Measurements from ENCODE around the gene YY1AP1. TPM values are rescaled to one million over a fixed set of nuclear protein-coding genes. Genes with fewer than 3 reads are reported as not detected.
"Not testable (repeated sequence)": the region's sequence is repeated elsewhere in the genome, so short reads cannot be mapped to it uniquely, and the experiment has no call there.

YY1AP1 gene, protein sequence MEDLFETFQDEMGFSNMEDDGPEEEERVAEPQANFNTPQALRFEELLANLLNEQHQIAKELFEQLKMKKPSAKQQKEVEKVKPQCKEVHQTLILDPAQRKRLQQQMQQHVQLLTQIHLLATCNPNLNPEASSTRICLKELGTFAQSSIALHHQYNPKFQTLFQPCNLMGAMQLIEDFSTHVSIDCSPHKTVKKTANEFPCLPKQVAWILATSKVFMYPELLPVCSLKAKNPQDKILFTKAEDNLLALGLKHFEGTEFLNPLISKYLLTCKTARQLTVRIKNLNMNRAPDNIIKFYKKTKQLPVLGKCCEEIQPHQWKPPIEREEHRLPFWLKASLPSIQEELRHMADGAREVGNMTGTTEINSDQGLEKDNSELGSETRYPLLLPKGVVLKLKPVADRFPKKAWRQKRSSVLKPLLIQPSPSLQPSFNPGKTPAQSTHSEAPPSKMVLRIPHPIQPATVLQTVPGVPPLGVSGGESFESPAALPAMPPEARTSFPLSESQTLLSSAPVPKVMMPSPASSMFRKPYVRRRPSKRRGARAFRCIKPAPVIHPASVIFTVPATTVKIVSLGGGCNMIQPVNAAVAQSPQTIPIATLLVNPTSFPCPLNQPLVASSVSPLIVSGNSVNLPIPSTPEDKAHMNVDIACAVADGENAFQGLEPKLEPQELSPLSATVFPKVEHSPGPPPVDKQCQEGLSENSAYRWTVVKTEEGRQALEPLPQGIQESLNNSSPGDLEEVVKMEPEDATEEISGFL
- 73.4 and 73.7 TPM in 2 replicates for total RNA-seq (2014; rRNA removed; shearing (Covaris generic))

DNA sequence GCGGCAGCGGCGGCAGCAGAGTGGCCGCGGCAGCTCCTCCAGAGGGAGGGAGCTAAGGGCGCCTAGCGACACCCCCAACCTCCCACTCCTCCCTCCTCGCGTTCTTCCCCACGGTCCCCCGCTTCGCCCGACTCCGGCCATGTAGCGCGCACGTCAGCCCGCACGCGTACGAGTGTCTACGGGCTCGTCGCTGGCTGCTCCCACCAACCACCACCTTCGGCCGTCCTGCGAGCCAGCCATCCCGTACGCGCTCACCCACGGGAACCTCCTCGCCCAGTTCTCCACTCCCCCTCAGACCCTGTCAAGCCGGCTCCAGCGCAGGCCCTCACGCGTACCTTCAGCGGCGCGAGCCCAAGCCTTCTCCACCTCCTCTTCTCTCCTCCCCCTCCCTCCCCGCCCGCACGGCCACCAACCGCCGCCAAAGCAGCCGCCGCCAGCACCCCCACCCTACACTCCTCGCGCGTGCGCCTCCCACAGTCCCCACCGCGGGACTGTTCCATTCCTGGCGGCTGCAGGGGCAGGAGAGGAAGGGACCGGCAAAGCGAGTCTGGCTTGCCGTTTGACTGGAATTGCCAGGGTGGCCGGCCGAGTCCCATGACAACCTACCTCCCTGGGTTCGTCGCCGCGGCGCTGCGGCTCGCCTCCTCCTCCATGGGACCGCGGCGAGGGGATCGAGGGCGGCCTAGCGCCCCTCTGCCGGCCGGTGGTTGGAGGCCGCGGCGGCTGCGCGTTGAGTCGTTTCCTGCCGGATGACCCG lies at the start of gene YY1AP1:
YY1AP1 (minus strand) TSS at position 451 of the 757 bp plus-strand sequence. CDS start 8,338 bp downstream, outside the sequence.
- peak; percentile 91 for DNase-seq (ENCODE audit: low spot score)
- in situ Hi-C loops (cut with HindIII; ENCODE audit: low sequenced_read_pairs) = no loop called here

DNA sequence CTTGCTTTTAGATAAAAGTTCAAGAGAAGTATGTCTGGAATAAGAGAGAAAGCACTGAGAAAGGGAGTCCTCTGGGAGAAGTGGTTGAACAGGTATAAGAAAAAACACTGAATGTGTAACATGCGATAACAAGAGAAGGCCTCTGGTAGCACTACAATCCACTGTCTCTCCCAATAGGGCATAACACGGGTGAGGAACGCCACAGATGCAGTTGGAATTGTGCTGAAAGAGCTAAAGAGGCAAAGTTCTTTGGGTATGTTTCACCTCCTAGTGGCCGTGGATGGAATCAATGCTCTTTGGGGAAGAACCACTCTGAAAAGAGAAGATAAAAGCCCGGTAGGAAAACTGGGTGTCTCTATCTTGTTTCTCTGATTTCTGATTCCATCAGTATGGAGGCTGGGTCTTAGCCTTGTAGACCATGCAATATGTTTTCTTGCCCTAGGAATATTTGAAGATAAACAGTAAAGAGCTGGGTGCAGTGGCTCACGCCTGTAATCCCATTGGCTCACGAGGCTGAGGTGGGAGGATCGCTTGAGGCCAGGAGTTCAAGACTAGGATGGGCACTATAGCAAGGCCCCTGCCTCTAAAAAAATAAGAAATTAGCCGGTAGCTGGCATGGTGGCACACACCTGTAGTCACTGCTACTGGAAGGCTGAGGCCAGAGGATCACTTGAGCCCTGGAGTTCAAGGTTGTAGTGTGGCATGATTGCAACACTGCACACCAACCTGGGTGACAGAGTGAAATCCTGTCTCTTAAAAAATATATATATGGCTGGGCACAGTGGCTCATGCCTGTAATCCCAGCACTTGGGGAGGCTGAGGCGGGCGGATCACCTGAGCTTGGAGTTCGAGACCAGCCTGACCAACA lies 40.7 kb upstream of the YY1AP1 start:
- in situ Hi-C loops (cut with HindIII; ENCODE audit: low sequenced_read_pairs) = no loop called here
- DNase-seq (ENCODE audit: low spot score) = peak; percentile 61

DNA sequence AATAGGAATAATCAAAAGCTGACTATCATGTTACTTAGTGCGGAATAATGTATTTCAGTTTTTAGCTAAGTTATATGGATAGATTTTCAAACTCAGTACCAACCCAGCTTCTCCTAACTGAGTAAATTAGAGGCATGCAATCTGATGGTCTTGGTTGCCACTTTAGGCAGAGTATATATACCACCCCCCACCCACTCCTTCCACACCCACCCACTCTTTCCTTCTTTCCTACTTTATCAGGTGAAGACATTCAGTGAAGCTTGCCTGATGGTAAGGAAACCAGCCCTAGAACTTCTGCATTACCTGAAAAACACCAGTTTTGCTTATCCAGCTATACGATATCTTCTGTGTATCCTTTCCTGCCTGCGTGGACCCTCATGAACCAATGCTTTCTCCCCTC lies 36.6 kb upstream of the YY1AP1 start:
- DNase-seq (ENCODE audit: low spot score) = no peak
- in situ Hi-C loops (cut with HindIII; ENCODE audit: low sequenced_read_pairs) = no loop called here

DNA sequence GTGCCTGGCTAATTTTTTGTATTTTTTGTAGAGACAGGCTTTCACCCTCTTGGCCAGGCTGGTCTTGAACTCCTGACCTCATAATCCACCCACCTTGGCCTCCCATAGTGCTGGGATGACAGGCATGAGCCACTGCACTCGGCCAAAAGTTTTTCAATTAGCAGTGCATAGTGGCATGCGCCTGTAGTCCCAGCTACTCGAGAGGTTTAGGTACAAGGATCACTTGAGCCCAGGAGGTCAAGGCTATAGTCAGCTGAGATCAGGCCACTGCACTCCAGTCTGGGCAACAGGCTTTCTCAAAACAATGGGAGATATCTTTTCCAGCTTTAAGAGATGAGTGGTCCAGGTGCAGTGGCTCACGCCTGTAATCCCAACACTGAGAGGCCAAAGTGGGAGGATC lies 31.1 kb upstream of the YY1AP1 start:
- in situ Hi-C loops (cut with HindIII; ENCODE audit: low sequenced_read_pairs) = no loop called here

DNA sequence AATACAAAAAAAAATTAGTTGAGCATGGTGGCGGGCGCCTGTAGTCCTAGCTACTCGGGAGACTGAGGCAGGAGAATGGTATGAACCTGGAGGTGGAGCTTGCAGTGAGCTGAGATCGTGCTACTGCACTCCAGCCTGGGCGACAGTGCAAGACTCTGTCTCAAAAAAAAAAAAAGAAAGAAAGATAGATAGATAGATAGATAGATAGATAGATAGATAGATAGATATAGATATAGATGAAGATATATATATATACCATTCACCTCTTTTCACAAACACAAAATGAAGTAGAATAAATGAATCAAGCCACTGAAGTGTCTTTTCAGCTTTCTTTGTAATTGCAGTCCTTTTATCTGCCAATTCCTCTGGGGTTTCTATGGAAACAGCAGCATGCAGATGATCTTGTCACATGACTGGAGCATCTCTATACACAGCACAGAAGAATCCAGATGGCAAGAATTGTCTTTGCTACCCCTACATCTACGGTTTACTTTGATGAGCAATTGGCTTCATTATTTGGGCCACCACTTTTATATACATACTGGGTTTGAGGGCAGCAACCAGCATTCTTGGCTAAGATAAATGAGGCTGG lies 30.0 kb upstream of the YY1AP1 start:
- DNase-seq (ENCODE audit: low spot score); in situ Hi-C loops (cut with HindIII; ENCODE audit: low sequenced_read_pairs): not testable (repeated sequence)

More for the DNA sequence above, 31.1 kb upstream of the YY1AP1 start:
- no peak for DNase-seq (ENCODE audit: low spot score)

DNA sequence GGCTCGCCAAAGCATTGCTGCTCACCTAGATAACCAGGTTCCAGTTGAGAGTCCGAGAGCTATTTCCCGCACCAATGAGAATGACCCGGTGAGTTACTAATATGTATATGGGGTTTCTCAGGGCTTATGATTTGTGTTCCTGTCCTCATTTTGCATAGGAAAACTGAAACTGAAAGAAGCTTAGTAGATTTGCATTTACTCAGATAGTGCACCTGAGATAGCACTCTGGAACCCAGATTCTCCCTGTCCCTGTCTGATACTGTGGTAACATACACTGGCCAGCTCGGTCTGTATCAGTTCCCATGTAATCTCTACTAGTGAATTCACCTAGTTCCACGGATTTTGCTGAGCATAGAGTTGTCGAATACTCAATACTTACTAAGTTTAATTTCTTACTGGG lies 28.5 kb upstream of the YY1AP1 start:
- no peak for DNase-seq (ENCODE audit: low spot score)
- in situ Hi-C loops (cut with HindIII; ENCODE audit: low sequenced_read_pairs) = no loop called here

DNA sequence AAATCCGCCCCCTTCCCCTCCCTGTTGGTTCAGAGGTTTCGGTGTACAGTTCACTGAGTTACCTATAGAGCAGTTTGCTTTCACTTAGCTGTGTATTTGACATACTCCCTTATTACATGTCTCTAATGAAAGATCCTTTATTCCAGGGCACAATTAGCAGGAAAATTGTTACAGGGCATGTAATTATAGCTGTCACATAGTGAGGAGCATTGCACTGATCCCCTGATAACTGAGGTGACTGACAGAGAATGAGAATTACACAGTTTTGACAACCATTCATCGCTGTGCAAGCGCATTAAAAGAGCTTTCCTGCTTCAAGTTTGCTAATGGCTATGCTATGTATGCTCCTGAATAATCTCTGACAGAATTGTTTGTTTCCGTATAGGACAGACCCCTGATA lies 27.2 kb upstream of the YY1AP1 start:
- no peak for DNase-seq (ENCODE audit: low spot score)
- in situ Hi-C loops (cut with HindIII; ENCODE audit: low sequenced_read_pairs) = no loop called here

DNA sequence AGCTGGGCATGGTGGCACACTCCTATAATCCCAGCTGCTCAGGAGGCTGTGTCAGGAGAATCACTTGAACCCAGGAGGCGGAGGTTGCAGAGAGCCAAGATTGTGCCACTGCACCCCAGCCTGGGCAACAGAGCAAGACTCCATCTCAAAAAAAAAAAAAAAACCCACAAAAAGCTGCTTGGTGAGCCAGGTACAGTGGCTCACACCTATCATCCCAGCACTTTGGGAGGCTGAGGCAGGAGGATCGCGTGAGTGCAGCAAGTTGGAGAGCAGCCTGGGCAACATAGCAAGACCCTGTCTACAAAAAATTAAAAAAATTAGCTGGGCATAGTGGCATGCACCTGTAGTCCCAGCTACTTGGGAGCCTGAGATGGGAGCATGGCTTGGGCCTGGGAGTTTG lies 26.5 kb upstream of the YY1AP1 start:
- DNase-seq (ENCODE audit: low spot score); in situ Hi-C loops (cut with HindIII; ENCODE audit: low sequenced_read_pairs): not testable (repeated sequence)

DNA sequence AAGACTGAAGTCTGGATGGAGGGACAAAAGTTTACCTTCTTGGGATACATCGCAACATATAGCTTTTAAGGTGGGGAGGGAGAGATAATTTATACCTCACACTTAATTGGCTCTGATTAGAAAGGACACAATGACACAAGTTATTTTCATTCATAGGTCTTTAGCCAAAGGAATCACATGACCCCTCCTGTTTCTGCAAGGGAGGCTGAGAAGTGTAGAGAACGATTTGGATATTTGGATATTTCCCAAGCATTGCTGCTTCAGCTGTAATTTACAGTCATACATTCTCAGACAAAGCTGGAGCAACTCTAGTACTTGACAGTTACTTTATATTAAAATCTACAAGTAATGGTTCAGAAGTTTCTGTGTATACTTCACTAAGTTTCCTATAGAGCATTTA lies 24.5 kb upstream of the YY1AP1 start:
- in situ Hi-C loops (cut with HindIII; ENCODE audit: low sequenced_read_pairs) = no loop called here
- no peak for DNase-seq (ENCODE audit: low spot score)

DNA sequence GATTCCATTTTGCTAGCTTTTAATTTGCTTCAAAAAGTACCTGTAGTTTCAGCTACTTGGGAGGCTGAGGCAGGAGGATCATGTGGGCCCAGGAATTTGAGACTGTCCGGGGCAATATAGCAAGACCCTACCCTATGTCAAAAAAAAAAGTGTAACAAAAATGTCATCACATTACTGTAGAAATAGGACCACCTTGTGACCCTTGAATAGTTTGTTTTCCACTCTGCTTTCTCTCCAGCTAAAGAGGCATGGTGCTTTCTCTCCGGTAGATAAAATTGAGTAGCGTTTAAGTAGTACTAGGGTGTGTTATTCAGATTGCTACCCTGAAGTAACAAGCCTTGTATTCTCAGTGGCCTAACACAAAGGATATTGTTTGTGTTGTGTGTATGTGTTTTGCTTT lies 24.1 kb upstream of the YY1AP1 start:
- DNase-seq (ENCODE audit: low spot score); in situ Hi-C loops (cut with HindIII; ENCODE audit: low sequenced_read_pairs): not testable (repeated sequence)

DNA sequence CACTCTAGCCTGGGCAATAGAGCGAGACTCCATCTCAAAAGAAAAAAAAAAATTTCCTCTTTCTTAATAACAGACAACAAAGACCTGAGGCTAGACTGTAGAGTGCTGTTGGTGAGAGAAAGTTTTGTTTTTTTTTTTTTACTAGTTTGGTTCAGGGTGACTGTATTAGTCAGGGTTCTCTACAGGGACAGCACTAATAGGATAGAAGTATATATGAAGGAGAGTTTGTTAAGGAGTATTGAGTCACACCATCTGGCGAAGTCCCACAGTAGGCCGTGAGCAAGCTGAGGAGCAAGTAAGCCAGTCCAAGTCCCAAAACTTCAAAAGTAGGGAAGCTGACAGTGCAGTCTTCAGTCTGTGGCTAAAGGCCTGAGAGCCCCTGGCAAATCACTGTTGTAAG lies 22.9 kb upstream of the YY1AP1 start:
- in situ Hi-C loops (cut with HindIII; ENCODE audit: low sequenced_read_pairs); DNase-seq (ENCODE audit: low spot score): not testable (repeated sequence)

DNA sequence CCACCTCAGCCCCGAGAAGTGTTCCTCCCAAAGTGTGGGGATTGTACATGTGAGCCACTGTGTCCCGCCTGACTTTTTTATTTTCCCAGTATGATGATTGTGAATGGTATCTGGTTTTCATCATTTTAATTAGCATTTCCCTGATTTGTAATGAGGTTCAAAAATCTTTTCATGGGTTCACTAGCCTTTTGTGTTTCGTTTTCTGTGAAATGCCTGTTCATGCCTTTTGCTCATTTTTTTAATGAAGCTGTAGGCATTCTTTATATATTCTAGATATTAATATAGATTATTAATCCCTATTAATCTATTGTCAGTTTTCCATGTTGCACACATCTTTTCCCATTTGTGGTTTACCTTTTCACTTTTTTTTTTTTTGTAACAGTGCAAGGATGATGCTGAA lies 20.8 kb upstream of the YY1AP1 start:
- in situ Hi-C loops (cut with HindIII; ENCODE audit: low sequenced_read_pairs) = no loop called here
- no peak for DNase-seq (ENCODE audit: low spot score)

DNA sequence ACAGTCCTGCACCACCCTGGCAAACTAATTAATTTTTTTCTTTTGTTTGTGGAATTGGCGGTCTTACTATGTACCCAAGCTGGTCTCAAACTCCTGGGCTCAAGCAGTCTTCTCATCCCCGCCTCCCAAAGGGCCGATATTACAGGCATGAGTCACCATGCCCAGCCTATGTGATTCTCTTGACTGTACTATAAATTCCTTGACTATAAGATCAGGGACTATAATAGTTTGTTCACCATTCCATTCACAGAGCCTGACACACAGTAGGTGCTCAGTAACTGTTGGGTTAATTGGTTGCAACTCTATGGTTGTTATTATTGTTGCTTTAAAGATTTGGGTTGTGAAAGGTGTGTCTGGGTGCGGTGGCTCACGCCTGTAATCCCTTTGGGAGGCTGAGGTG lies 17.6 kb upstream of the YY1AP1 start:
- in situ Hi-C loops (cut with HindIII; ENCODE audit: low sequenced_read_pairs) = no loop called here
- no peak for DNase-seq (ENCODE audit: low spot score)

DNA sequence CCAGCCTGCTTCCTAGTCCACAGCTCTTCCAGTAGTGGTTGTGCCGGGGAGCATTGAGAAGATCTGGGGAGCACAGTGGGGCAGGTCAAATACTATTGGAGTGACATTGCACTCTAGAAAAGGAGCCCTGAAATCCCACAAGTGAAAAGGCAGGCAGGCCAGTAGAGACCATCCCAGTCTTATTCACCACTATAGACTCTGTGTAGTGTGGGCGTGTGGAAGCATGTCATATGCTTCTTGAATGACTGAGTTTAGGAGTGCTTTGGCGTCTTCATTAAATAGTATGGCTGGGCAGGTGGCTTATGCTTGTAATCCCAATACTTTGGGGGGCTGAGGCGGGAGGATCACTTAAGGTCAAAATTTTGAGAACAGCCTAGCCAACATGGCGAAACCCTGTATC lies 15.8 kb upstream of the YY1AP1 start:
- in situ Hi-C loops (cut with HindIII; ENCODE audit: low sequenced_read_pairs); DNase-seq (ENCODE audit: low spot score): not testable (repeated sequence)

DNA sequence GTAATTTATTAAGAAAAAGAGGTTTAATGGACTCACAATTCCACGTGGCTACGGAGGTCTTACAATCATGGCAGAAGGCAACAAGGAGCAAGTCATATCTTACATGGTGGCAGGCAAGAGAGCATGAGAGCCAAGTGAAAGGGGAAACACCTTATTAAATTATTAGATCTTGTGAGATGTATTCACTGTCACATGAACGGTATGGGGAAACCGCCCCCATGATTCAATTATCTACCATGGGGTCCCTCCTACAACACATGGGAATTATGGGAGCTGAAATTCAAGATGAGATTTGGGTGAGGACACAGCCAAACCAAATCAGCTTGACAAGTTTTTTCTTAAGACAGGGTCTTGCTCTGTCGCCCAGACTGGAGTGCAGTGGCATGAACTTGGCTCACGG lies 14.6 kb upstream of the YY1AP1 start:
- DNase-seq (ENCODE audit: low spot score) = no peak
- in situ Hi-C loops (cut with HindIII; ENCODE audit: low sequenced_read_pairs) = no loop called here

DNA sequence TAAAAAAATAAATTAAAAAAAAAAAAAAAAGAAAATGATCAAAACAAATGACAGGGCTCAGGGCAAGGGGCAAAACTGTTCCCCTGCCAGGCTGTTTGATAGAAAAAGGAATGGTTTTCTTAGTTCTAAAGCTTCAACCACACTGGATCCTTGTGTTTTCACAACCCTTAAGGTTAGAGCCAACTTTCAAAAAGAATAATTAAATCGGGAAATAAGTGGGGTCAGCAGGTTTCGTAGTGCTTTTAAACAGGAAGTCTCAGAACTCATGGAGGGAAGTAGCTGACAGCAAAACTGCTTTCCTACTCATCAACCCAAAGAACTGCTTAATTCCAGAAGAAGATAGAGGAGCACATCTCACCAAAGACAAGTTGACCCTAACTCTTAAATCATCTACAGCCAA lies 13.1 kb upstream of the YY1AP1 start:
- DNase-seq (ENCODE audit: low spot score); in situ Hi-C loops (cut with HindIII; ENCODE audit: low sequenced_read_pairs): not testable (repeated sequence)

DNA sequence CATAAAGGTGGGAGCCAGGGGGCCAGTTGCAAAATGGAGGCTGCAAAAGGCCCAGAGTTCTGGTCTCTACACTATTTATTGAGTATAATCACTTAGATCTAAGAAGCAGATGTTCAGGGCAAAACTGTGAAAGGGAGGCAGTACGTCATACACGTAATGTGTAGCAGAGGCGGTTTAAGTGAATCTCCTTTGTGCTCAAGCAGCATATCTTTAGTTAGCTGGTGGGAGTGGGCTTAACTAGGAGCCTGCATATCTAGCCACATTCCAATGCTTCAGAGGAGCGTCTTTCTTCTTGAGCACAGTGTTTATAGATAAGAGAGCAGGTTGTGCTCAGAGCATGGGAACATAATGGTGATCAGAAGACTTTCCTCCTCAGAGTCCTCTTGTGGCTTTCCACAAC lies 10.5 kb upstream of the YY1AP1 start:
- DNase-seq (ENCODE audit: low spot score); in situ Hi-C loops (cut with HindIII; ENCODE audit: low sequenced_read_pairs): not testable (repeated sequence)

DNA sequence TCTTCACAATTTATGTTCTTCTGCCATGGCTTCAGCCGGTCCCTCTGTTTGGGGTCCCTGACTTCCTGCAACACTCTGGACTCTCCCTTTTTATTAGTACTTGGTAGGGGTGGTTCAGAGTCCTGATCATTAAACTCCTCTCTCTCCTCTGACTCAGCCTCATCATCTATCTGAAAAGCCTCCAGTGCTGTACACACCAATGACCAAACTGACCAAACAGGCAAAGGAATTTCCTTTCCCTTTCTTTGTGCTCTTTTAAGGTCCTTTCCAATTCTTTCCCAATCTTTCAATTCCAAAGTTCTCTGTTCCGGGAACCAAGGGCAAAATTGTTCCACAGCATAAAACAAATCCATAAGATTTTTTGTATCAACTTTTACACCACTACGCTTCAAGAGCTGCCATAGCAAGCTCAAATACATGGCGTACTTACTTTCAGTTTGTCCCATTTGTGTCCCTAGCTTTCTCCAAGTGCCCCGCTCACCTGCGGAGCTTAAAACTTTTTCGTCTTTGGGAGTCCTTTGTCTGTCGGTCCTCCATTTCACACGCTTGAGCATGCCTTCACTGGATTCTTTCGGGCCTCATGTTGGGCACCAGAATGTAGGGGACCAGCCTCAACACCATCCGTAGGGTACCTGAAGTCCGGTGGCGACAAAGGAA lies 9.9 kb upstream of the YY1AP1 start:
- in situ Hi-C loops (cut with HindIII; ENCODE audit: low sequenced_read_pairs) = no loop called here
- DNase-seq (ENCODE audit: low spot score) = no peak
